ENCODE data around the gene CFAP20DC.

GRCh38 chr3:59023612-59024011, 26.2 kb downstream of the CFAP20DC start:
- TF ChIP-seq EZH2 (IDR thresholded peaks at IDR 0.05; ENCODE audit: insufficient read depth, low read length) = no peak
- TF ChIP-seq, protein P1, sequence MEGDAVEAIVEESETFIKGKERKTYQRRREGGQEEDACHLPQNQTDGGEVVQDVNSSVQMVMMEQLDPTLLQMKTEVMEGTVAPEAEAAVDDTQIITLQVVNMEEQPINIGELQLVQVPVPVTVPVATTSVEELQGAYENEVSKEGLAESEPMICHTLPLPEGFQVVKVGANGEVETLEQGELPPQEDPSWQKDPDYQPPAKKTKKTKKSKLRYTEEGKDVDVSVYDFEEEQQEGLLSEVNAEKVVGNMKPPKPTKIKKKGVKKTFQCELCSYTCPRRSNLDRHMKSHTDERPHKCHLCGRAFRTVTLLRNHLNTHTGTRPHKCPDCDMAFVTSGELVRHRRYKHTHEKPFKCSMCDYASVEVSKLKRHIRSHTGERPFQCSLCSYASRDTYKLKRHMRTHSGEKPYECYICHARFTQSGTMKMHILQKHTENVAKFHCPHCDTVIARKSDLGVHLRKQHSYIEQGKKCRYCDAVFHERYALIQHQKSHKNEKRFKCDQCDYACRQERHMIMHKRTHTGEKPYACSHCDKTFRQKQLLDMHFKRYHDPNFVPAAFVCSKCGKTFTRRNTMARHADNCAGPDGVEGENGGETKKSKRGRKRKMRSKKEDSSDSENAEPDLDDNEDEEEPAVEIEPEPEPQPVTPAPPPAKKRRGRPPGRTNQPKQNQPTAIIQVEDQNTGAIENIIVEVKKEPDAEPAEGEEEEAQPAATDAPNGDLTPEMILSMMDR (IDR thresholded peaks at IDR 0.05; ENCODE audit: insufficient read depth, low read depth, low read length) = no peak
